Transverse colon (tissue), 4 donors: ENCODE data around the gene NUB1. TPM values are rescaled to one million over a fixed set of nuclear protein-coding genes. Genes with fewer than 3 reads are reported as not detected.

ENCODE experiments used
- DNase-seq: peaks from one replicate; pipeline ENCODE4 v3.0.0-alpha.2; 2019
- H3K27ac ChIP-seq, 4 donors: fragments of 200-600 bp; sonication (generic); 2 replicates each; pipeline ENCODE4 v1.5.1; 2016 to 2018; ENCODE audit warnings: inconsistent platforms in 4 of 4
- H3K27me3 ChIP-seq: fragments of 200-600 bp; sonication (generic); 2 replicates; pipeline ENCODE4 v1.5.1; 2017; ENCODE audit warnings: inconsistent platforms
- H3K36me3 ChIP-seq, 4 donors: fragments of 200-600 bp; sonication (generic); 2 replicates each; pipeline ENCODE4 v1.5.1; 2017 to 2019; ENCODE audit warnings: inconsistent platforms in 4 of 4
- H3K4me1 ChIP-seq, 4 donors: fragments of 200-600 bp; sonication (generic); 2 replicates each; pipeline ENCODE4 v1.5.1; 2017 to 2020; ENCODE audit warnings: inconsistent platforms in 4 of 4
- H3K4me3 ChIP-seq, 4 donors: fragments of 200-600 bp; sonication (generic); 1 replicate in 1 of 4; 2 replicates in 3 of 4; pipeline versions ENCODE4 v1.5.1 to v1.6.1; 2017 to 2019; ENCODE audit warnings: inconsistent platforms in 4 of 4
- H3K9me3 ChIP-seq, 2 donors: fragments of 200-600 bp; sonication (generic); 2 replicates each; pipeline ENCODE4 v1.5.1; 2017 to 2019; ENCODE audit warnings: inconsistent platforms in 2 of 2
- EP300 ChIP-seq: sonication (generic); formaldehyde crosslinking; IDR thresholded peaks from one replicate; pipeline ENCODE4 v1.6.1; 2017; ENCODE audit warnings: antibody characterized with exemption, low read depth
- POLR2A ChIP-seq: fragments of 450-650 bp; IDR thresholded peaks from one replicate; pipeline ENCODE4 v1.6.1; 2016; ENCODE audit warnings: antibody characterized with exemption, mild to moderate bottlenecking, moderate library complexity
- POLR2AphosphoS5 ChIP-seq, 3 donors: sonication (generic); formaldehyde crosslinking; IDR thresholded peaks; one replicate each; pipeline ENCODE4 v1.6.1; 2016; ENCODE audit warnings: antibody characterized with exemption in 3 of 3
- WGBS, 2 donors: methylation state at CpG; one replicate each; pipeline ENCODE4 v1.1.5; 2018; ENCODE audit warnings: low coverage in 1 of 2; 5-methylcytosine and 5-hydroxymethylcytosine counted together
- in situ Hi-C, 4 donors: fragments of 200-750 bp; cut with MboI; loops; one replicate each; pipeline versions ENCODE4 v1.15.0 to v1.15.1; 2017; ENCODE audit warnings: low sequenced_read_pairs in 3 of 4, low pct_ligation_motif_present in 1 of 4, low pct_unique_long_range_greater_than_20kb in 1 of 4
- intact Hi-C: fragments of 100-400 bp; cut with DNase I; formaldehyde crosslinking; loops from one replicate; pipeline ENCODE4 v1.15.1; 2023; ENCODE audit warnings: low total_unique reads
- total RNA-seq, 4 donors: library from RNA; depleted of rRNA; stranded (reverse); fragments of >200 nt; gene quantifications; one replicate each; pipeline ENCODE4 v1.1.0, GENCODE V29; 2016
- TF ChIP-seq, protein P1 (sequence below), 5 experiments: fragments of 200-600 bp in 3 of 5; fragments of 450-650 bp in 2 of 5; sonication (generic) in 3 of 5; IDR thresholded peaks; 1 replicate in 2 of 5; 2 replicates in 3 of 5; pipeline ENCODE4 v1.5.1; 2016 to 2017; ENCODE audit warnings: antibody characterized with exemption in 5 of 5, inconsistent platforms in 3 of 5, mild to moderate bottlenecking in 2 of 5, moderate library complexity in 1 of 5

The NUB1 gene
- total RNA-seq, 4 donors from 2014 or later = 26.3 to 69.5 (median 56.4) TPM

DNA sequence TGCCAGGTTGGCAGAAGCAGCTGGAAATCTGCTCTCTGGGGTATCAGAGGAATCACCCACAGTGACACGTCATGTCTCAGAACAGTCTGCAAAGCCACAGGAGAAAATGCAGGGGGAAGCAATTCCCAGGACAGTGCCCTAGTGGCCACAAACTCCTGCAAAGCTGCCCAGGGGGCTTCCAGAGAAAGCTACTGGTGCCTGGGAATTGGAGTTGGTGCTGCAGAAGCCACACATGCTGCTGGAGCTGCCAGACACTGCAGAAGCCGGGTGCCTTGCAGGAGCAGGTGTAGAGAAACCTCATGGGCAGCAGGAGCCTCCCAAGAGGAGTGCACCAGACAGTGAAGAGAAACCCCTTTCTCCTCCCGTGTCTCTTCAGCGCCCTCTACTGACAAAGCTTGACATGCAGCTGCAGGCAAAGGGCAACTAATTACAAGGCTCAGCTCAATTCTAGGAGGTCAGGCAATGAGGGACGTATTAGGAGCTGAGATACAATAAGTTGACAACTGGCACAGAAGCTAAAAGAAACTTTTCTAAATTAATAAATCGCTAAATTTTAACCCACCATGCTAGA lies 30.2 kb upstream of the NUB1 start:
- Histone ChIP-seq H3K9me3 (peaks cover 0 to 3% of the 10 kb centered on the region in 2 donors), H3K27me3 (peaks cover 13% of the 10 kb centered on the region), H3K27ac (no peak overlapping the region), H3K4me1 (peaks cover 0 to 6% (median 0%) of the 10 kb centered on the region in 4 donors), H3K4me3 (no peak overlapping the region), H3K36me3 (no peaks in the 10 kb centered on the region)
- WGBS, 2 donors = 59 to 79% methylated on average over 2 to 6 of the region's 6 CpGs
- intact Hi-C loops = no loop called here
- in situ Hi-C loops = no loop called here
- DNase-seq = no peak
- TF ChIP-seq, protein P1, sequence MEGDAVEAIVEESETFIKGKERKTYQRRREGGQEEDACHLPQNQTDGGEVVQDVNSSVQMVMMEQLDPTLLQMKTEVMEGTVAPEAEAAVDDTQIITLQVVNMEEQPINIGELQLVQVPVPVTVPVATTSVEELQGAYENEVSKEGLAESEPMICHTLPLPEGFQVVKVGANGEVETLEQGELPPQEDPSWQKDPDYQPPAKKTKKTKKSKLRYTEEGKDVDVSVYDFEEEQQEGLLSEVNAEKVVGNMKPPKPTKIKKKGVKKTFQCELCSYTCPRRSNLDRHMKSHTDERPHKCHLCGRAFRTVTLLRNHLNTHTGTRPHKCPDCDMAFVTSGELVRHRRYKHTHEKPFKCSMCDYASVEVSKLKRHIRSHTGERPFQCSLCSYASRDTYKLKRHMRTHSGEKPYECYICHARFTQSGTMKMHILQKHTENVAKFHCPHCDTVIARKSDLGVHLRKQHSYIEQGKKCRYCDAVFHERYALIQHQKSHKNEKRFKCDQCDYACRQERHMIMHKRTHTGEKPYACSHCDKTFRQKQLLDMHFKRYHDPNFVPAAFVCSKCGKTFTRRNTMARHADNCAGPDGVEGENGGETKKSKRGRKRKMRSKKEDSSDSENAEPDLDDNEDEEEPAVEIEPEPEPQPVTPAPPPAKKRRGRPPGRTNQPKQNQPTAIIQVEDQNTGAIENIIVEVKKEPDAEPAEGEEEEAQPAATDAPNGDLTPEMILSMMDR (IDR thresholded peaks at IDR 0.05) = peak in 3 of 5 experiments; percentile 7 to 13 (median 10)
- TF ChIP-seq POLR2A = no peak

DNA sequence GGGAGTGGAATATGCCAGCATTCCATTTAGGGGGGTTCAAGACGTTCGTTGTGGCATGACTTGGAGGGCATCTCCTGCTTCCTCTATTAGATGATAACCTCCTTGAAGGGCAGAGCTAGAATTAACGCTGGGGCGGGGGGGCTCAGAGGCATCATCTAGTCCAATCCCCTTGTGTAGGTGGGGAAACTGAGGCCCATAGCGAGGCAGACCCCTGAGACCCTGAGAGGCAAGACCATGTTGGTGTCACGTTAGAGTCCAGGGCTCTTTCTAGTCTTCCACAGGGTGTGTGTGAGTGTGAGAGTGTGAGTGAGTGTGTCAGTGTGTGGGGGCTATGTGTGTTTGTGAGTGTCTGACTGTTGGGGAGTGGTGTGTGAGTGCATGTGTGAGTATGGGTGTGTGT lies 29.3 kb upstream of the NUB1 start:
- peaks cover 0 to 6% (median 0%) of the 10 kb centered on the region in 4 donors for H3K4me1 ChIP-seq
- 92% methylated on average over 6 of the region's 6 CpGs; no CpG with 5 or more reads in 1 of the 2 donors for WGBS, 2 donors
- in situ Hi-C loops = no loop called here

DNA sequence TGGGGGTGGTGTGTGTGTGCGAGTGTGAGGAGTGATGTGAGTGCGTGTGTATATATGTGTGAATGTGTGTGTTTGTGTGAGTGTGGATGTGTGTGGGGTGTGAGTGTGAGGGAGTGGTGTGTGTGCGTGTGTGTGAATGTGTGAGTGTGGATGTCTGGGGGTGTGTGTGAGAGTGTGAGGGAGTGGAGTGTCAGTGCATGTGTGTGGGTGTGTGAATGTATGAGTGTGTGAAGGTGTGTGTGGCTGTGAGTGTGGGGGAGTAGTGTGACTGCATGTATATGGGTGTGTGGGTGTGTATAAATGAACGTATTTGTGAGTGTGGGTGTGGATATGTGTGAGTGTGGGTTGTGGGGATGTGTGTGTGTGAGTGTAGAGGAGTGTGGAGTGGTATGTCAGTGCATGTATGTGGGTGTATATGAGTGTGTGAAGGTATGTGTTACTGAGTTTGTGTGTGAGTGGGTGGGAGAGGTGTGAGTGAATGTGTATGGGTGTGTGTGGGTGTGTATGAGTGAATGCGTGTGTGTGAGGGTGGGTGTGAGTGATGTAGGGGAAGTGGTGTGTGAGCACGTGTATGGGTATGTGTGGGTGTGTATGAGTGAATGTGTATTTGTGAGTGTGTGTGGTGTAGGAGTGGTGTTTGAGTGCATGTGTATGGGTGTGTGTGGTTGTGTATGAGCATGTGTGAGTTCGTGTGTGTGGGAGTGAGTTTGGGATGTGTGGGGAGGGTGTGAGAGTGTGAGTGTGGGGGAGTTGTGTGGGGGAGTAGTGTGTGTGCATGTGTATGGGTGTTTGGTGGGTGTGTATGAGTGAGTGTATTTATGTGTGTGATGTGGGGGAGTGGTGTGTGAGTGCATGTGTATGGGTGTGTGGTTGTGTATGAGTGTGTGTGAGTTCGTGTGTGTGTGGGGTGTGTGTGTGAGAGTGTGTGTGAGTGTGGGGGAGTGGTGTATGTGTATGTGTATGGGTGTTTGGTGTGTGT lies 28.5 kb upstream of the NUB1 start:
- DNase-seq = no peak
- in situ Hi-C loops (no loop called here), intact Hi-C loops (no loop called here)
- Histone ChIP-seq H3K4me3 (no peak overlapping the region), H3K9me3 (peaks cover 0 to 3% of the 10 kb centered on the region in 2 donors), H3K27me3 (no peaks in the 10 kb centered on the region), H3K36me3 (no peaks in the 10 kb centered on the region), H3K4me1 (peaks cover 0 to 6% (median 0%) of the 10 kb centered on the region in 4 donors), H3K27ac (no peak overlapping the region)
- 59 to 69% methylated on average over 8 of the region's 8 CpGs for WGBS, 2 donors
- TF ChIP-seq POLR2A (no peak), POLR2AphosphoS5 (IDR thresholded peaks at IDR 0.05) (no peak), EP300 (no peak)
- TF ChIP-seq, protein P1 (IDR thresholded peaks at IDR 0.05) = no peak

More for the DNA sequence above, 29.3 kb upstream of the NUB1 start:
- H3K27me3 ChIP-seq = peaks cover 3% of the 10 kb centered on the region
- intact Hi-C loops = no loop called here
- TF ChIP-seq EP300 = no peak
- TF ChIP-seq POLR2AphosphoS5 (IDR thresholded peaks at IDR 0.05) = no peak
- TF ChIP-seq, protein P1 (IDR thresholded peaks at IDR 0.05) = no peak
- TF ChIP-seq POLR2A = no peak
- no peak overlapping the region for H3K27ac ChIP-seq
- H3K4me3 ChIP-seq = no peak overlapping the region
- DNase-seq = no peak
- peaks cover 0 to 3% of the 10 kb centered on the region in 2 donors for H3K9me3 ChIP-seq
- H3K36me3 ChIP-seq = no peaks in the 10 kb centered on the region

DNA sequence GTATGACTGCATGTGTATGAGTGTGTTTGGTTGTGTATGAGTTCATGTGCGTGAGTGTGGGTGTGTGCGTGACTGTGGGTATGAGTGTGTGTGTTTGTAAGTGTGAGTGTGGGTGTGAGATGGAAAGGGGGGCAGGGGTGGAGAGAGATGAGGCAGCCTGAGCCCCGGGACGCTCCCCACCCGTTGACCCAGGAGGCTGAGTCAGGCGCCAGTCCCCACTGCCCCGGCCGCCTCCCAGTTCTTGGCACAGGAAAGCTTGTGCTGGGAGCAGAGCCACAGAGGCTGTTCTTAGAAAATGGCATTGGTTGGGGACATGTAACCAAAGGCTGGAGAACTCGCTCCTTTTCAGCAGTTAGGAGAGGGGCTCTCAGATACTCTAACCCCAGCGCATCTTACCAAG lies 27.8 kb upstream of the NUB1 start:
- intact Hi-C loops = loop anchor here (2.0 kb wide), 1 partner anchor 37 kb away; no protein-coding TSS in a partner anchor
- WGBS, 2 donors = 34 to 70% methylated on average over 4 to 10 of the region's 10 CpGs
- Histone ChIP-seq H3K9me3 (peaks cover 0 to 5% of the 10 kb centered on the region in 2 donors), H3K36me3 (no peaks in the 10 kb centered on the region), H3K27me3 (no peaks in the 10 kb centered on the region), H3K4me1 (peaks cover 0 to 6% (median 0%) of the 10 kb centered on the region in 4 donors), H3K27ac (no peak overlapping the region), H3K4me3 (no peak overlapping the region)
- in situ Hi-C loops = no loop called here
- DNase-seq = no peak
- TF ChIP-seq, protein P1 (IDR thresholded peaks at IDR 0.05) = no peak
